Smooth muscle cell (in vitro differentiated cells): ENCODE data around the gene WSB2. TPM values are rescaled to one million over a fixed set of nuclear protein-coding genes. Genes with fewer than 3 reads are reported as not detected.

ENCODE experiments used
- DNase-seq: peaks from one replicate; lab custom pipeline; 2025; ENCODE audit not compliant: unreplicated experiment; lab: John Stamatoyannopoulos, UW
- H2AFZ ChIP-seq: fragments of 200-600 bp; sonication (generic); 2 replicates; pipeline ENCODE4 v1.6.0; 2016; ENCODE audit warnings: antibody characterized with exemption, low read depth, mild to moderate bottlenecking
- H3F3A ChIP-seq: fragments of 200-600 bp; sonication (generic); 2 replicates; pipeline ENCODE4 v1.6.0; 2017; ENCODE audit warnings: antibody characterized with exemption, low read depth
- H3K27ac ChIP-seq: fragments of 200-600 bp; sonication (generic); 2 replicates; pipeline ENCODE4 v1.5.1; 2016; ENCODE audit warnings: low read depth, mild to moderate bottlenecking
- H3K27me3 ChIP-seq: fragments of 200-600 bp; sonication (generic); 2 replicates; pipeline ENCODE4 v1.6.1; 2016; ENCODE audit warnings: low read depth, mild to moderate bottlenecking
- H3K36me3 ChIP-seq: fragments of 200-600 bp; sonication (generic); 2 replicates; pipeline ENCODE4 v1.5.1; 2016; ENCODE audit warnings: low read depth
- H3K4me1 ChIP-seq: fragments of 200-600 bp; sonication (generic); 2 replicates; pipeline ENCODE4 v1.5.1; 2016; ENCODE audit warnings: low read depth
- H3K4me2 ChIP-seq: fragments of 200-600 bp; sonication (generic); 2 replicates; pipeline ENCODE4 v1.6.0; 2016; ENCODE audit warnings: mild to moderate bottlenecking
- H3K4me3 ChIP-seq: fragments of 200-600 bp; sonication (generic); 2 replicates; pipeline ENCODE4 v1.5.1; 2016; ENCODE audit warnings: mild to moderate bottlenecking
- H3K79me2 ChIP-seq: fragments of 200-600 bp; sonication (generic); 2 replicates; pipeline ENCODE4 v1.6.0; 2016; ENCODE audit warnings: low read depth, mild to moderate bottlenecking
- H3K9ac ChIP-seq: fragments of 200-600 bp; sonication (generic); 2 replicates; pipeline ENCODE4 v1.6.0; 2016; ENCODE audit warnings: low read depth
- H3K9me3 ChIP-seq: fragments of 200-600 bp; sonication (generic); replicated peaks from 2 replicates; pipeline ENCODE4 v1.5.1; 2016; ENCODE audit warnings: low read depth
- H4K20me1 ChIP-seq: fragments of 200-600 bp; sonication (generic); 2 replicates; pipeline ENCODE4 v1.6.0; 2016; ENCODE audit warnings: low read depth
- CTCF ChIP-seq: fragments of 200-600 bp; sonication (generic); IDR thresholded peaks from 2 replicates; pipeline ENCODE4 v1.5.1; 2017; ENCODE audit warnings: borderline replicate concordance, mild to moderate bottlenecking, antibody characterized with exemption; ENCODE audit not compliant: insufficient read depth, poor library complexity, severe bottlenecking
- WGBS: methylation state at CpG from one replicate; pipeline ENCODE4 v1.1.7; 2016; ENCODE audit warnings: low lambda C conversion rate; 5-methylcytosine and 5-hydroxymethylcytosine counted together
- polyA plus RNA-seq: library from polyadenylated mRNA; unstranded; fragments of >200 nt; fragmentation: Nextera tagmentation; extraction: Ambion mirVana; gene quantifications from 2 replicates; pipeline ENCODE4 v1.2.1, GENCODE V29; 2016
- small RNA-seq: library from RNA; depleted of rRNA; stranded (forward); fragments of <200 nt; gene quantifications from one replicate; pipeline ENCODE3, GENCODE V24; 2014
- total RNA-seq: library from RNA; depleted of rRNA; stranded (reverse); fragments of >200 nt; gene quantifications from 2 replicates; pipeline ENCODE4 v1.2.3, GENCODE V29; 2014

The WSB2 gene
- total and polyA plus RNA-seq, 2 experiments from 2014 or later: 48.1 to 78.2 TPM

- H2AFZ ChIP-seq: no peak overlapping the region
- no peak for TF ChIP-seq CTCF
- H3K9me3 ChIP-seq: no peaks in the 10 kb centered on the region
- H3F3A ChIP-seq: no peaks in the 10 kb centered on the region
- no peak overlapping the region for H3K9ac ChIP-seq
- H3K27me3 ChIP-seq: no peaks in the 10 kb centered on the region
- H3K36me3 ChIP-seq: no peaks in the 10 kb centered on the region
- H4K20me1 ChIP-seq: no peaks in the 10 kb centered on the region
- H3K79me2 ChIP-seq: no peaks in the 10 kb centered on the region
- H3K4me3 ChIP-seq: no peak overlapping the region
- no peak overlapping the region for H3K4me2 ChIP-seq
- H3K4me1 ChIP-seq: no peaks in the 10 kb centered on the region
- DNase-seq: no peak
- WGBS: 83% methylated on average over 4 of the region's 4 CpGs
- no peak overlapping the region for H3K27ac ChIP-seq
Observed at GRCh38 chr12:117986705-117987469, 74.1 kb downstream of the WSB2 start.

GRCh38 chr12:117985182-117985581 lies 75.8 kb downstream of the WSB2 start:
- Histone ChIP-seq H3K79me2 (no peaks in the 10 kb centered on the region), H3K27me3 (peaks cover 3% of the 10 kb centered on the region), H4K20me1 (no peaks in the 10 kb centered on the region), H3K36me3 (no peaks in the 10 kb centered on the region), H3K4me1 (no peaks in the 10 kb centered on the region), H3K27ac (no peak overlapping the region), H3K4me3 (no peak overlapping the region), H3K9ac (no peak overlapping the region), H3K4me2 (no peak overlapping the region), H2AFZ (no peak overlapping the region), H3F3A (no peaks in the 10 kb centered on the region), H3K9me3 (no peaks in the 10 kb centered on the region)
- TF ChIP-seq CTCF: no peak
- 90% methylated on average over 2 of the region's 2 CpGs for WGBS
- DNase-seq: no peak

Small RNAs within 50 kb of the gene (small RNA-seq; reads per million reads assigned to genes)
- gene AC131159.1: not detected

Other genes with a start within 250 kb of the WSB2 start
- gene KSR2, start 92.2 kb downstream of the WSB2 start, total RNA-seq: 0.04 TPM in 2 replicates
- not detected in 2 replicates for gene KSR2, start 92.2 kb downstream of the WSB2 start, polyA plus RNA-seq
- 15.2 and 27.1 TPM in 2 replicates for gene RFC5, start 44.5 kb downstream of the WSB2 start, total RNA-seq
- gene RFC5, start 44.5 kb downstream of the WSB2 start, polyA plus RNA-seq: 16.4 and 17.4 TPM in 2 replicates
- 2.3 and 5.6 TPM in 2 replicates for gene VSIG10, start 42.8 kb upstream of the WSB2 start, total RNA-seq
- 2.3 and 3.0 TPM in 2 replicates for gene VSIG10, start 42.8 kb upstream of the WSB2 start, polyA plus RNA-seq
- 106 and 118 TPM in 2 replicates for gene PEBP1, start 74.9 kb upstream of the WSB2 start, total RNA-seq
- 193 and 199 TPM in 2 replicates for gene PEBP1, start 74.9 kb upstream of the WSB2 start, polyA plus RNA-seq